ENCODE measurements around the gene SLC33A1. TPM values are rescaled to one million over a fixed set of nuclear protein-coding genes. Genes with fewer than 3 reads are reported as not detected.

The SLC33A1 gene
- total RNA-seq, 2 experiments from 2014 or later: 31.6 to 34.2 TPM

DNA sequence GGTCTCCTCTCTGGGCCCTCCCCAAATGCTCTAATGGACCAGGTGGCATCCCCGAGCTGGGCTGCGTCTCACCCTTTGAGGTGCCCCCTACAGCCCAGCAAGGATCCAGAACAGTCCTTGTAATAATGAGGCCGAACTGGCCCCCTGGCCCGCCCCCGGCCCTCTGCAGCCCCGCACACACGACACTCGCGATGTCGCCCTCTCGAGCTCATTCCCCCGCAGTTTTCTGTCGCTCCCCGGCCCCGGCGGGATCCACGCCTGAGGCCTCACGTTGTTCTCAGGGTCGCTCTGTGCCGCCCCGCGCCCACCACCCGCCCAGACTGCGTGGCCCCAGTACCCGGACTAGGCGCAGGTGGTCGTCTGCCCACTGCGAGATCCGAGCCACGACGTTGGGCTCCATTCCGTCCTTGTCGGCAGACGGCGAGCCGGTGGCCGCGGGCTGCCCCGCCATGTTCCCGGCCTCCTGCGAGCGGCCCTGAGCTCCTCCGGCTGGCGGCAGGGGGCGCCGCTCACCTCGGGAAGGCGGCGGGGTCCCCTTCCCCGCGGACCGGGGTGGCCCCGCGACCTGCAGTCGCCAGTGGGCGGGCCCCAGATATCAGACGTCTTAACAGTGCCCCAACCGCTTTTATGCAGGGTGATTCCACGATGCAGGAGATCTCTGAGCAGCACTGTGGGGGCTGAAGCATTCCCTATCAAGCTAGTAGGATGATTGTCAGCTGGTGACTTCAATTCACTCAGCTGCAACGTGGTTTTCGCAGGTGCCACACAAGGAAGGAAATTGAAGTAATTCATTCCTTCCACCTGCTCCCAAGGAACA is 48.2 kb downstream of the SLC33A1 start, which contains the start of gene C3orf33:
Gene C3orf33, minus strand, starts transcription at position 477 of the 817 bp plus-strand sequence. Its CDS starts 26 bp downstream, at position 451.
- ChIA-PET POLR2A (interaction anchor here (0.6 to 2.9 kb wide), 8 partner anchors 17 to 125 kb away, joined by 3 to 30 read pairs (median 4); partner anchors contain the start of genes GMPS and SLC33A1), CTCF (interaction anchor here (0.5 to 2.6 kb wide), 85 partner anchors 10 to 1481 kb away, joined by 3 to 91 read pairs (median 5); partner anchors contain the start of genes GMPS, PLCH1 and SLC33A1)
- peak; percentile 75 for DNase-seq
- Mint-ChIP-seq H3K4me1 (peaks cover 10% of the 10 kb centered on the region), H3K4me3 (peak within 1 kb of the TSS; percentile 81), H3K27ac (peak within 1 kb of the TSS; percentile 15), H3K36me3 (ENCODE audit: low read depth) (no peaks in the 10 kb centered on the region), H3K27me3 (peaks cover 14% of the 10 kb centered on the region), H3K9me3 (no peaks in the 10 kb centered on the region)

- peaks cover 10% of the 10 kb centered on the region for H3K27me3 Mint-ChIP-seq
- H3K4me1 Mint-ChIP-seq: peaks cover 10% of the 10 kb centered on the region
- peak overlapping the region; percentile 15 for H3K27ac Mint-ChIP-seq
- H3K9me3 Mint-ChIP-seq: no peaks in the 10 kb centered on the region
- ChIA-PET CTCF (interaction anchor here (0.5 to 2.6 kb wide), 74 partner anchors 10 to 1480 kb away, joined by 3 to 91 read pairs (median 6); partner anchors contain the start of genes GMPS, PLCH1 and SLC33A1), POLR2A (interaction anchor here (0.8 to 2.9 kb wide), 6 partner anchors 18 to 125 kb away, joined by 3 to 30 read pairs (median 4); partner anchors contain the start of genes GMPS and SLC33A1)
- H3K36me3 Mint-ChIP-seq (ENCODE audit: low read depth): no peaks in the 10 kb centered on the region
- peak; percentile 17 for DNase-seq
- peak overlapping the region; percentile 81 for H3K4me3 Mint-ChIP-seq
Measured at GRCh38 chr3:155805204-155805801, 48.9 kb downstream of the SLC33A1 start.

- no peak overlapping the region for H3K27ac Mint-ChIP-seq
- H3K4me1 Mint-ChIP-seq: peaks cover 10% of the 10 kb centered on the region
- POLR2A ChIA-PET: no interaction called here
- H3K9me3 Mint-ChIP-seq: no peaks in the 10 kb centered on the region
- H3K36me3 Mint-ChIP-seq (ENCODE audit: low read depth): no peaks in the 10 kb centered on the region
- CTCF ChIA-PET: no interaction called here
- peaks cover 9% of the 10 kb centered on the region for H3K27me3 Mint-ChIP-seq
- no peak overlapping the region for H3K4me3 Mint-ChIP-seq
- no peak for DNase-seq
Measured at GRCh38 chr3:155804323-155804722, 49.9 kb downstream of the SLC33A1 start.

DNA sequence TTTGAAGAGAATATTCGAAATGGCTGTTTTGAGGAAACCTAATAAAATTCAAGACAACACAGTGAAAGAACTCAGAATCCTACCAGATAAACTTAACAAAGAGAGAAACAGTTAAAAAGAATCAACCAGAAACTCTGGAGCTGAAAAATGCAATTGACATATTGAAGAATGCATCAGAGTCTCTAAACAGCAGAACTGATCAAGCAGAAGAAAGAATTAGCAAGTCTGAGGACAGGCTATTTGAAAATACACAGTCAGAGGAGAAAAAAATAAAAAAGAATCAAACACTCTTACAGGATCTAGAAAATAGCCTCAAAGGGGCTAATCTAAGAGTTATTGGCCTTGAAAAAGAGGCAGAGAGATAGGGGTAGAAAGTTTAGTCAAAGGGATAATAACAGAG is 61.7 kb downstream of the SLC33A1 start:
- H3K4me1 Mint-ChIP-seq: no peaks in the 10 kb centered on the region
- DNase-seq: no peak
- CTCF ChIA-PET: interaction anchor here (0.9 kb wide), 1 partner anchor 13 kb away, joined by 3 read pairs; the partner anchor contains the start of gene C3orf33
- peaks cover 2% of the 10 kb centered on the region for H3K36me3 Mint-ChIP-seq (ENCODE audit: low read depth)
- no peaks in the 10 kb centered on the region for H3K27me3 Mint-ChIP-seq
- POLR2A ChIA-PET: no interaction called here
- no peak overlapping the region for H3K27ac Mint-ChIP-seq
- no peak overlapping the region for H3K4me3 Mint-ChIP-seq
- H3K9me3 Mint-ChIP-seq: no peaks in the 10 kb centered on the region

DNA sequence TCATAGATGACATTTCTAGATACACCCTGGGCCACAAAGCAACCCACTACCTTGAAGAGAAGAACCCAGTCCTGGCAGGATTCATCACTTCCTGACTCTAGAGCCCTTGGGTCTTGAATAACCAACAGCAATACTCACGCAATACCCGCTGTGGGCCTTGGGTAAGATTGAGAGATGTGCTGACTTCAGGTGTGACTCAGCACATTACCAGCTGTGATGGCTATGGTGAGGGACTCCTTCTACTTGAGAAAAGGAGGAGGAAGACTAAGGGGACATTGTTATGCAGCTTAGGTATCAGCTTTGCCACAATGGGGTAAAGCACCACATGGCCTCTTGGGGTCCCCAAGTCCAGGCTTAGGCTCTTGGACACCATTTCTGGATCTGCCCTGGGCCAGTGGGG is 63.0 kb downstream of the SLC33A1 start:
- CTCF ChIA-PET: interaction anchor here (2.4 kb wide), 1 partner anchor 15 kb away, joined by 16 read pairs; the partner anchor contains the start of gene C3orf33
- H3K9me3 Mint-ChIP-seq: no peaks in the 10 kb centered on the region
- H3K27me3 Mint-ChIP-seq: no peaks in the 10 kb centered on the region
- H3K4me3 Mint-ChIP-seq: no peak overlapping the region
- no peaks in the 10 kb centered on the region for H3K4me1 Mint-ChIP-seq
- peaks cover 2% of the 10 kb centered on the region for H3K36me3 Mint-ChIP-seq (ENCODE audit: low read depth)
- no peak overlapping the region for H3K27ac Mint-ChIP-seq
- POLR2A ChIA-PET: no interaction called here
- DNase-seq: no peak

DNA sequence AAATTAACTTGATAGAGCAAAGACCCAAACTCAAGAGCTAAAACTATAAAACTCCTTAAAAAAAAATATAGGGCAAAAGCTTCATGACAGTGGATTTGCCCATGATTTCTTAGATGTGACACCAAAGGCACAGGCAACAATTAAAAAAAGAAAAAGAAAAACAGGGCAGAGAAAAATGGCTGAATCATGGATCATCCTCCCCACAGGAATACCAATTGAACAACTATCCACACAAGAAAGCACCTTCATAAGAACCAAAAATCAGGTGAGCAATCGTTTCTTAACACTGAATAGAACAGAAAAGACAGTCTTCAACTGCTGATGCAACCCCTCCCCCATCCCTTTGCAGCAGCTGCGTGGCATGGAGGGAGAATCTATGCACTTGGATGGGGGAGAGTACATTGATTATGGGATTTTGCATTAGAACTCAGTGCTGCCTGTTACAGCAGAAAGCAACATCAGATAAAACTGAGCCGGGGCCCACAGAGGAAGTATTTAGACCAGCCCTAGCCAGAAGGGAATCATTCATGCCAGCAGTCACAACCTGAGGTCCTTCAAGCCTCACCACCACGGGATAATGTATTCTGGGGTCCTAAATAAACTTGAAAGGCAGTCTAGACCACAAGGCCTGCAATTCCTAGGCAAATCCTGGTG is 63.8 kb downstream of the SLC33A1 start:
- H3K27ac Mint-ChIP-seq: no peak overlapping the region
- ChIA-PET POLR2A (no interaction called here), CTCF (interaction anchor here (2.4 kb wide), 1 partner anchor 16 kb away, joined by 16 read pairs; the partner anchor contains the start of gene C3orf33)
- no peaks in the 10 kb centered on the region for H3K27me3 Mint-ChIP-seq
- peaks cover 2% of the 10 kb centered on the region for H3K36me3 Mint-ChIP-seq (ENCODE audit: low read depth)
- peaks cover 5% of the 10 kb centered on the region for H3K4me1 Mint-ChIP-seq
- H3K9me3 Mint-ChIP-seq: no peaks in the 10 kb centered on the region
- no peak overlapping the region for H3K4me3 Mint-ChIP-seq
- no peak for DNase-seq

DNA sequence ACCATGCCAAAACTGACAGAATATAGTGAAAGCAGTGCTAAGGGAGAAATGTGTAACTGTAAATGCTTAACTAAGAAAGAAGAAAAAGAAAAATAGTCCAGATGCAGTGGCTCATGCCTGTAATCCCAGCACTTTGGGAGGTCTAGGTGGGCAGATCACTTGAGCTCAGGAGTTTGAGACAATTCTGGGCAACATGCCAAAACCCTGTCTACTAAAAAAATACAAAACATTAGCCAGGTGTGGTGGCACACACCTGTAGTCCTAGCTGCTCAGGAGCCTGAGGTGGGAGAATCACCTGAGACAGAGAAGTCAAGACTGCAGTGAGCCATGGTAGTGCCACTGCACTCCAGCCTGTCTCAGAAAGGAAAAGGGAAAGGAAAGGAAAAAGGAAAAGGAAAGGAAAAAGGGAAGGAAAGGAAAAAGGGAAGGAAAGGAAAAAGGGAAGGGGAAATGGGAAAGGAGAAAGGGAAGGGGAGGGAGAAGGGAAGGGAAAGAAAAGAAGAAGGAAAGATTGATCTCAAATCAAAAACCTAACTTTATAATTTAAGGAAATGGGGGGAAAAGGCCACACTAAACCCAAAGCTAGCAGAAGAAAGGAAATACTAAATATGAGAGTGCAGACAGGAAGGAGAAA is 68.4 kb downstream of the SLC33A1 start:
- peaks cover 7% of the 10 kb centered on the region for H3K9me3 Mint-ChIP-seq
- CTCF ChIA-PET: no interaction called here
- no peak overlapping the region for H3K27ac Mint-ChIP-seq
- H3K4me3 Mint-ChIP-seq: no peak overlapping the region
- DNase-seq: no peak
- H3K27me3 Mint-ChIP-seq: no peaks in the 10 kb centered on the region
- H3K4me1 Mint-ChIP-seq: peaks cover 5% of the 10 kb centered on the region
- POLR2A ChIA-PET: no interaction called here
- peaks cover 9% of the 10 kb centered on the region for H3K36me3 Mint-ChIP-seq (ENCODE audit: low read depth)

GRCh38 chr3:155782390-155782953 is 71.8 kb downstream of the SLC33A1 start:
- peaks cover 7% of the 10 kb centered on the region for H3K9me3 Mint-ChIP-seq
- CTCF ChIA-PET: no interaction called here
- H3K36me3 Mint-ChIP-seq (ENCODE audit: low read depth): peaks cover 7% of the 10 kb centered on the region
- no peaks in the 10 kb centered on the region for H3K27me3 Mint-ChIP-seq
- peaks cover 5% of the 10 kb centered on the region for H3K4me1 Mint-ChIP-seq
- POLR2A ChIA-PET: no interaction called here
- no peak overlapping the region for H3K27ac Mint-ChIP-seq
- DNase-seq: no peak
- no peak overlapping the region for H3K4me3 Mint-ChIP-seq

GRCh38 chr3:155780291-155780690 is 73.9 kb downstream of the SLC33A1 start:
- POLR2A ChIA-PET: no interaction called here
- H3K4me3 Mint-ChIP-seq: no peak overlapping the region
- H3K27ac Mint-ChIP-seq: no peak overlapping the region
- no peaks in the 10 kb centered on the region for H3K27me3 Mint-ChIP-seq
- no peaks in the 10 kb centered on the region for H3K4me1 Mint-ChIP-seq
- DNase-seq: no peak
- CTCF ChIA-PET: interaction anchor here (1.1 kb wide), 1 partner anchor 25 kb away, joined by 3 read pairs; the partner anchor contains the start of gene C3orf33
- peaks cover 7% of the 10 kb centered on the region for H3K36me3 Mint-ChIP-seq (ENCODE audit: low read depth)
- peaks cover 7% of the 10 kb centered on the region for H3K9me3 Mint-ChIP-seq

DNA sequence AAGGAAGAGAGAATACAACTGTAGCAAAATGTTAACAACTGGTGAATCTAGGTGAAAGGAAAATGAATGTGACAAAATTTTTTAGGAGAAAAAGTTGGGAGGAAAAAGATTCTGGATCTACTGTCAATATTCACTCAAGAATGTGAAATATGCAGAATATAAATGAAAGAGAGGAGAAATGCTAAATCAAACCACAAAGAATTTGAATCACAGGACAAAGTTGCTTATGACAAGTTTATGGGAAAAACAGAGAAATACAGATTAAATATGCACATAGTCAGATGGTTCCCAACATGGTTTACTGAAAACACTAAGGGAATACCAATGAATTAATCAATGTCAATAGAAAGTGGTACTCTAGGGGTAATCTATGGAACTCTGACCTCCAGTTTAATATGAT is 75.8 kb downstream of the SLC33A1 start:
- Mint-ChIP-seq H3K36me3 (ENCODE audit: low read depth) (peaks cover 7% of the 10 kb centered on the region), H3K4me3 (no peak overlapping the region), H3K4me1 (no peaks in the 10 kb centered on the region), H3K27ac (no peak overlapping the region), H3K27me3 (no peaks in the 10 kb centered on the region), H3K9me3 (peaks cover 7% of the 10 kb centered on the region)
- ChIA-PET CTCF (no interaction called here), POLR2A (no interaction called here)
- DNase-seq: no peak

- no peaks in the 10 kb centered on the region for H3K4me1 Mint-ChIP-seq
- no peak overlapping the region for H3K27ac Mint-ChIP-seq
- peaks cover 4% of the 10 kb centered on the region for H3K9me3 Mint-ChIP-seq
- no peak overlapping the region for H3K4me3 Mint-ChIP-seq
- POLR2A ChIA-PET: no interaction called here
- CTCF ChIA-PET: interaction anchor here (1.3 kb wide), 1 partner anchor 33 kb away, joined by 7 read pairs; the partner anchor contains the start of gene C3orf33
- no peak for DNase-seq
- H3K27me3 Mint-ChIP-seq: no peaks in the 10 kb centered on the region
- no peaks in the 10 kb centered on the region for H3K36me3 Mint-ChIP-seq (ENCODE audit: low read depth)
Measured at GRCh38 chr3:155772801-155773200, 81.4 kb downstream of the SLC33A1 start.

DNA sequence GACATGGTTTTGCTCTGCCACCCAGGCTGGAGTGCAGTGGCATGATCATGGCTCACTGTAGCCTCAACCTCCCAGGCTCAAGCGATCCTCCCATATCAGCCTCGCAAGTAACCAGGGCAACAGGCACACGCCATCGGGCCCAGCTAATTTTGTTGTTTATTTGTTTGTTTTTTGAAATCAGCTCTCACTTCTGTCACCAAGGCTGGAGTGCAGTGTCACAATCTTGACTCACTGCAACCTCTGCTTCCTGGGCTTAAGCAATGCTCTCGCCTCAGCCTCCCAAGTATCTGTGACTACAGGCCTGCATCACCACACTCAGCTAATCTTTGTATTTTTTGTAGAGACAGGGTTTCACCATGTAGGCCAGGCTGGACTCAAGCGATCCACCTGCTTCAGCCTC is 83.1 kb downstream of the SLC33A1 start:
- Mint-ChIP-seq H3K27me3 (no peaks in the 10 kb centered on the region), H3K9me3 (peaks cover 4% of the 10 kb centered on the region), H3K36me3 (ENCODE audit: low read depth) (no peaks in the 10 kb centered on the region), H3K4me3 (no peak overlapping the region), H3K4me1 (no peaks in the 10 kb centered on the region), H3K27ac (no peak overlapping the region)
- no peak for DNase-seq
- ChIA-PET CTCF (interaction anchor here (1.9 kb wide), 1 partner anchor 35 kb away, joined by 7 read pairs; the partner anchor contains the start of gene C3orf33), POLR2A (no interaction called here)
